Mammary epithelial cell (primary cell): ENCODE data around the gene EIF2B4.

Source experiments
- EZH2 ChIP-seq: IDR thresholded peaks from 2 replicates; pipeline ENCODE4 v1.6.1; 2012; ENCODE audit warnings: low read length, inconsistent platforms, borderline replicate concordance
- TF ChIP-seq, protein P1 (sequence below), 2 donors: IDR thresholded peaks in 1 of 2; conservative IDR thresholded peaks in 1 of 2; 2 replicates each; pipeline ENCODE4 v1.5.1; 2011 to 2012; ENCODE audit warnings: inconsistent platforms in 2 of 2, low read length in 2 of 2, mild to moderate bottlenecking in 2 of 2, control low read depth in 1 of 2, low read depth in 1 of 2; ENCODE audit not compliant: insufficient read depth in 1 of 2; ENCODE audit errors: extremely low read depth in 1 of 2

DNA sequence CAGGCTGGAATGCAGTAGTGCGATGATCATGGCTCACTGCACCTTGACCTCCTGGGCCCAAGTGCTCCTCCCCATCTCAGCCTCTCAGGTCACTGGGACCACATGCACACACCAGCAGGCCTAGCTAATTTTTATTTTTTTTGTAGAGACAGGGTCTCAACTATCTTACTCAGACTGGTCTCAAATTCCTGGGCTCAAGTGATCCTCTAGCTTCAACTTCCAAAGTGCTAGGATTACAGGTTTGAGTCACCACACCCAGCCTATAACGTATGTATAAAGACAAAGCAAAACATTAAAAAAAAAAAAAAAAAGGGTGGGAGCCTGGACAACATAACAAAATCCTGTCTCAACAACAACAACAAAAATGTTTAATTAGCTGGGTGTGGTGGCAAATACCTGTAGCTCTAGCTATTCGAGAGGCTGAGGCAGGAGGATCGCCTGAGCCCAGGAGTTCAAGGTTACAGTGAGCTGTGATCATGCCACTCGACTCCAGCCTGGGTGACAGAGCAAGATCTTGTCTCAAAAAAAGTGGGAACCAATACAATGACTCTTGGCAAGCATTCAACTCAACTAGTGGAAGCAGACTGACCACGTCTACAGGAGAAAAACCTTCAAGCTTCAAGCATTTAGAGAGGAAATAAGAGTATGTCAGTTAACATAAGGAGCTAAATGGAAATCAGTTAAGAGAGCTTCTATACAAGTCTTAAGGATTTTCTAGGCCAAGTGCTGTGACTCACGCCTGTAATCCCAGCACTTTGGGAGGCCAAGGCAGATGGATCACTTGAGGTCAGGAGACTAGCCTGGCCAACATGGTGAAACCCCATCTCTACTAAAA is 16.2 kb downstream of the EIF2B4 start:
- TF ChIP-seq, protein P1, sequence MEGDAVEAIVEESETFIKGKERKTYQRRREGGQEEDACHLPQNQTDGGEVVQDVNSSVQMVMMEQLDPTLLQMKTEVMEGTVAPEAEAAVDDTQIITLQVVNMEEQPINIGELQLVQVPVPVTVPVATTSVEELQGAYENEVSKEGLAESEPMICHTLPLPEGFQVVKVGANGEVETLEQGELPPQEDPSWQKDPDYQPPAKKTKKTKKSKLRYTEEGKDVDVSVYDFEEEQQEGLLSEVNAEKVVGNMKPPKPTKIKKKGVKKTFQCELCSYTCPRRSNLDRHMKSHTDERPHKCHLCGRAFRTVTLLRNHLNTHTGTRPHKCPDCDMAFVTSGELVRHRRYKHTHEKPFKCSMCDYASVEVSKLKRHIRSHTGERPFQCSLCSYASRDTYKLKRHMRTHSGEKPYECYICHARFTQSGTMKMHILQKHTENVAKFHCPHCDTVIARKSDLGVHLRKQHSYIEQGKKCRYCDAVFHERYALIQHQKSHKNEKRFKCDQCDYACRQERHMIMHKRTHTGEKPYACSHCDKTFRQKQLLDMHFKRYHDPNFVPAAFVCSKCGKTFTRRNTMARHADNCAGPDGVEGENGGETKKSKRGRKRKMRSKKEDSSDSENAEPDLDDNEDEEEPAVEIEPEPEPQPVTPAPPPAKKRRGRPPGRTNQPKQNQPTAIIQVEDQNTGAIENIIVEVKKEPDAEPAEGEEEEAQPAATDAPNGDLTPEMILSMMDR (conservative IDR thresholded peaks at IDR 0.05 in 1 of 2, IDR thresholded peaks at IDR 0.05 in 1 of 2; ENCODE audit: extremely low read depth in 1 of 2, insufficient read depth in 1 of 2, low read depth in 1 of 2, low read length in 2 of 2): no peak
- TF ChIP-seq EZH2: no peak
